ENCODE results near the gene NLRP2B.

GRCh38 chrX:57655065-57655464 is 25.0 kb downstream of the NLRP2B start:
- TF ChIP-seq EZH2 (IDR thresholded peaks at IDR 0.05; ENCODE audit: borderline replicate concordance) = no peak
- TF ChIP-seq CTCF (IDR thresholded peaks at IDR 0.05; ENCODE audit: poor library complexity) = no peak
- no peak for TF ChIP-seq EZH2phosphoT487 (IDR thresholded peaks at IDR 0.05; ENCODE audit: low read depth, severe bottlenecking, unreplicated experiment)

All from hepatocyte (in vitro differentiated cells).